ENCODE measurements around the gene OR5AC2. TPM values are rescaled to one million over a fixed set of nuclear protein-coding genes. Genes with fewer than 3 reads are reported as not detected.

OR5AC2 gene
- total RNA-seq, 1 donor from 2014 or later = not detected

- ATAC-seq (no peak), DNase-seq (no peak)
- intact Hi-C loops (cut with micrococcal nuclease) = no loop called here
Measured at GRCh38 chr3:98130421-98130820, 43.4 kb downstream of the OR5AC2 start, which contains the start of gene OR5H1. Gene OR5H1 (plus strand): TSS chr3:98130721. CDS start chr3:98132698, 1,977 bp downstream.

GRCh38 chr3:98136631-98137030 lies 49.7 kb downstream of the OR5AC2 start:
- ATAC-seq (no peak), DNase-seq (no peak)
- intact Hi-C loops (cut with micrococcal nuclease) = no loop called here

Other genes with a start within 250 kb of the OR5AC2 start
- gene RIOX2, start 114.7 kb upstream of the OR5AC2 start, total RNA-seq = 11.1 TPM
- not detected for gene GABRR3, start 51.9 kb upstream of the OR5AC2 start, total RNA-seq
- not detected for gene OR5H1, start 43.5 kb downstream of the OR5AC2 start, total RNA-seq
- not detected for gene OR5H14, start 60.3 kb downstream of the OR5AC2 start, total RNA-seq
- gene OR5H15, start 79.5 kb downstream of the OR5AC2 start, total RNA-seq = not detected
- gene OR5H6, start 177.1 kb downstream of the OR5AC2 start, total RNA-seq = not detected
- not detected for gene OR5H2, start 195.3 kb downstream of the OR5AC2 start, total RNA-seq

Data from left ventricle myocardium superior (tissue), 1 donor.